ENCODE results near the gene TNS1. TPM values are rescaled to one million over a fixed set of nuclear protein-coding genes. Genes with fewer than 3 reads are reported as not detected.
A peak's percentile ranks its signal among the peaks of the same experiment; 100 is the strongest.

TNS1 gene
- total and polyA plus RNA-seq, 8 donors = 38.5 to 166 (median 102) TPM

DNA sequence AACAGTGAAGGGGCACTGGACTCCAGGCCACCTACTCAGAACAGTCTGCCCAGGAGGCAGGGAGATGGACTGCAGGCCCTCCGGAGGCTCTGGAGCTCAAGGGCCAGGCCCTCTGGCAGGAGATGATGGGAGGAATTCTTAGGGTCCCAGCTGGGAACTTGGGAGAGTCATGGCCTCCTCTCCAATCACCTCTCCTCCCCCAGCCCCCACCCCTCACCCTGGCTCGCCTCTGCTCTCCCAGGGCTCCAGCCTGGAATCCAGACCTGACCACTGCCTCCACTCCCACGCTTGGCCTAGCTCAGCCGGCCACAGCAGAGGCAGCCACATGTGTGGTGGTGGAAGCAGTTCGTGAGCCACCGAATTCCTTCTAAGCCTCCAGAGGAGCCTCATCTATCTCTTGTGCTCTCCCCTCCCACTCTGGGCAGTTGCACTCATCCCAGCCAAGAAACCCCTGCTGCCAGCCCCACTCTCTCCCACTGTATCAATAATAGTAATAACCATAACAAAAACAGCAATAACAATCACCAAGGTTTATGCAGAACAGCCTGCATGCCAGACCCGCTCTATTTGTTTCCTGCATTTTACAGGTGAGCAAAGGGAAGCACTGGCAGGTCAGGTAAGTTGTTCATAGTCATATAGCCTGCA lies 67.4 kb downstream of the TNS1 start:
- WGBS, 2 donors = 34 to 35% methylated on average over 6 to 7 of the region's 7 CpGs
- no peaks in the 10 kb centered on the region for H3K9me3 ChIP-seq
- H3K36me3 ChIP-seq = no peaks in the 10 kb centered on the region
- intact Hi-C loops (cut with DNase I) = no loop called here
- peak; percentile 10 to 39 (median 24) for ATAC-seq
- peaks cover 34 to 70% (median 61%) of the 10 kb centered on the region in 3 donors for H3K4me1 ChIP-seq
- no peak for FAIRE-seq
- no peak for TF ChIP-seq CTCF (IDR thresholded peaks at IDR 0.05)
- peak in 4 of 6 donors; percentile 33 to 63 (median 42) for DNase-seq
- no peaks in the 10 kb centered on the region for H3K27me3 ChIP-seq
- peak overlapping the region in 2 of 4 donors; percentile 6 to 11 for H3K4me3 ChIP-seq
- peak overlapping the region in 3 of 4 donors; percentile 35 to 78 (median 54) for H3K27ac ChIP-seq

DNA sequence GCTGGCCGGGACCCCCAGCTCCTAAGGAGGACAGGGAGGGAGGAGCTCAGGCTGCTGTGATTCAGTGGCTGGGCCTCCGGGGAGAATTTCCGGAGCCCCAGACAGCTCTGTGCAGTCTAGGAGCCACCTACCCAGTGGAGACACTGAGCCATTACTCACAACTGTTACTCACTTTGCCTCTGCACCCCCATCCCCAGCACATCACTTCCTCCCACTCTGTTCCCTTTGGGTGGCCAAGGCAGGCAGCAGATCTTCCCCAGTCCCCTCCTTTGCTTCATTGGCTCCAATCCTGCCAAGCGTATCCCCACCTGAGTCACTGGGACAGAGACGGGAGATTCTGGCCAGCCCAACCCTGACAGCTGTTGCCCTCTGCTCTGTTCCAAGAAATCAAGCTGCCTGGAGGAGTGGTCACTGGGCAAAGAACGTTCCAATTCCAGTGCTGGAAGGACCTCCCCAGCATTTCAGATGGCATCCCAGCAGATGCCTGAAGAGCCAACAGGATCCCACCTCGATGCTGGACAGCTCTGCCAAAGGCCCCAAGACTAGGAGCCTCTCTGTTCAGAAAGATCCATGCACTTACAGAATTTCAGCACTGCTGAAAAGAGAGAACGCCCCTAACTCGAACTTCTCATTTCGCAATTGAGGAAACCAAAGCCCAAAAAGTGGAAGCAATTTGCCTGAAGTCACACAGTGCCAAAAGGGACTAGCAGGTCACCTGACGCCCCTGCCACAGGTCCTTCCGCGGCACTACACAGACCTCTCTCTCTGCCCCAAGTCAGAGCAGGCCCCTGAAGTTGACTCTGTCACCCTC lies 68.3 kb downstream of the TNS1 start:
- DNase-seq = peak in 3 of 6 donors; percentile 41 to 46 (median 41)
- 37 to 38% methylated on average over 13 of the region's 13 CpGs for WGBS, 2 donors
- Histone ChIP-seq H3K27me3 (no peaks in the 10 kb centered on the region), H3K9me3 (no peaks in the 10 kb centered on the region), H3K27ac (peak overlapping the region; percentile 18 to 78 (median 44)), H3K36me3 (no peaks in the 10 kb centered on the region), H3K4me1 (peaks cover 41 to 75% (median 58%) of the 10 kb centered on the region in 3 donors), H3K4me3 (peak overlapping the region in 2 of 4 donors; percentile 6 to 11)
- TF ChIP-seq CTCF (IDR thresholded peaks at IDR 0.05) = no peak
- FAIRE-seq = no peak
- intact Hi-C loops (cut with DNase I) = no loop called here
- peak; percentile 26 to 52 (median 38) for ATAC-seq

DNA sequence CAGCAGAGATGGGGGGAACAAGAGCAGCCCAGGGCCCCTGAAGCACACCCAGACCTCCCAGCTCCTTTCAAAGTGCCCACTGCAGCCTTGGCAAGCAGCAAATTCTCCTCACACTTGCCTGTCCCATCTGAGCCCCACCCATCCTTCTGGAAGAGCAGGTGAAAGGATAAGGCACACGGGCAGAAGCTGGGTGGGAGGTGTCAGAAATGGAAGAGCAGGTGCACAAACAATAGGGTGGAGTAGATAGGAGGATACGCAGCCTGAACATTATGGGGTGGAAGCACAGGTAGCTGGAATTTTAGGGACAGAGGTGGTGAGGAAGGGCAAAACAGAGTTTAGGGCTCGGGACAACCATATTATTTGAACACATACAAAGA lies 69.2 kb downstream of the TNS1 start:
- DNase-seq (peak in 1 of 6 donors; percentile 2), FAIRE-seq (no peak), ATAC-seq (no peak)
- WGBS, 2 donors = 57 to 58% methylated on average over 3 of the region's 3 CpGs
- Histone ChIP-seq H3K36me3 (no peaks in the 10 kb centered on the region), H3K4me3 (no peak overlapping the region), H3K4me1 (peaks cover 38 to 79% (median 53%) of the 10 kb centered on the region in 3 donors), H3K27ac (peak overlapping the region in 3 of 4 donors; percentile 18 to 78 (median 54)), H3K9me3 (no peaks in the 10 kb centered on the region), H3K27me3 (no peaks in the 10 kb centered on the region)
- intact Hi-C loops (cut with DNase I) = no loop called here
- no peak for TF ChIP-seq CTCF (IDR thresholded peaks at IDR 0.05)

GRCh38 chr2:217932803-217933616 lies 69.8 kb downstream of the TNS1 start:
- peak in 2 of 6 donors; percentile 20 to 33 for DNase-seq
- intact Hi-C loops (cut with DNase I) = no loop called here
- no peak for FAIRE-seq
- Histone ChIP-seq H3K27me3 (no peaks in the 10 kb centered on the region), H3K27ac (peak overlapping the region in 2 of 4 donors; percentile 54 to 78), H3K36me3 (no peaks in the 10 kb centered on the region), H3K9me3 (no peaks in the 10 kb centered on the region), H3K4me3 (no peak overlapping the region), H3K4me1 (peaks cover 37 to 78% (median 53%) of the 10 kb centered on the region in 3 donors)
- no peak for TF ChIP-seq CTCF (IDR thresholded peaks at IDR 0.05)
- 48 to 57% methylated on average over 21 of the region's 21 CpGs for WGBS, 2 donors
- ATAC-seq = peak in 2 of 4 donors; percentile 3 to 7

Data from pancreas (tissue), 10 donors.